HK-2 (cell line): ENCODE measurements around the gene LDLRAD1.
"Not testable (repeated sequence)": the region's sequence is repeated elsewhere in the genome, so short reads cannot be mapped to it uniquely, and the experiment has no call there.

ENCODE experiments used
- DNase-seq: peaks from one replicate; pipeline ENCODE4 v3.0.0-alpha.2; 2018; ENCODE audit not compliant: unreplicated experiment

Gene LDLRAD1

GRCh38 chr1:53992085-53992874 lies 25.7 kb downstream of the LDLRAD1 start:
- no peak for DNase-seq

- no peak for DNase-seq
Measured at GRCh38 chr1:53987880-53988279, 30.1 kb downstream of the LDLRAD1 start.

GRCh38 chr1:53986458-53986857 lies 31.5 kb downstream of the LDLRAD1 start:
- DNase-seq: no peak

GRCh38 chr1:53984726-53985125 lies 33.3 kb downstream of the LDLRAD1 start:
- no peak for DNase-seq

- DNase-seq: no peak
Measured at GRCh38 chr1:53982763-53983104, 35.3 kb downstream of the LDLRAD1 start.

- peak; percentile 12 for DNase-seq
Measured at GRCh38 chr1:53982034-53982762, 35.8 kb downstream of the LDLRAD1 start.

GRCh38 chr1:53981220-53981619 lies 36.8 kb downstream of the LDLRAD1 start:
- DNase-seq: no peak

- no peak for DNase-seq
Measured at GRCh38 chr1:53979712-53980450, 38.1 kb downstream of the LDLRAD1 start.

GRCh38 chr1:53975861-53976260 lies 42.1 kb downstream of the LDLRAD1 start:
- DNase-seq: no peak

- no peak for DNase-seq
Measured at GRCh38 chr1:53971718-53972117, 46.3 kb downstream of the LDLRAD1 start.

GRCh38 chr1:53969323-53969722 lies 48.7 kb downstream of the LDLRAD1 start:
- not testable (repeated sequence) for DNase-seq

- DNase-seq: no peak
Measured at GRCh38 chr1:53968125-53968513, 49.9 kb downstream of the LDLRAD1 start.

GRCh38 chr1:53967409-53968124 lies 50.4 kb downstream of the LDLRAD1 start:
- no peak for DNase-seq

GRCh38 chr1:53966794-53967193 lies 51.2 kb downstream of the LDLRAD1 start:
- no peak for DNase-seq

- no peak for DNase-seq
Measured at GRCh38 chr1:53964109-53964508, 53.9 kb downstream of the LDLRAD1 start.

GRCh38 chr1:53963460-53963859 lies 54.5 kb downstream of the LDLRAD1 start:
- DNase-seq: no peak

GRCh38 chr1:53962395-53962794 lies 55.6 kb downstream of the LDLRAD1 start:
- DNase-seq: no peak

- DNase-seq: no peak
Measured at GRCh38 chr1:53959664-53960250, 58.2 kb downstream of the LDLRAD1 start.
